Kidney tubule cell (primary cell): ENCODE data around the gene KLHL24.
A peak's percentile ranks its signal among the peaks of the same experiment; 100 is the strongest.
"Not testable (repeated sequence)": the region's sequence is repeated elsewhere in the genome, so short reads cannot be mapped to it uniquely, and the experiment has no call there.

ENCODE experiments used
- DNase-seq: peaks from one replicate; pipeline ENCODE4 v3.0.0-alpha.2; 2018; ENCODE audit warnings: low spot score

Gene KLHL24

DNA sequence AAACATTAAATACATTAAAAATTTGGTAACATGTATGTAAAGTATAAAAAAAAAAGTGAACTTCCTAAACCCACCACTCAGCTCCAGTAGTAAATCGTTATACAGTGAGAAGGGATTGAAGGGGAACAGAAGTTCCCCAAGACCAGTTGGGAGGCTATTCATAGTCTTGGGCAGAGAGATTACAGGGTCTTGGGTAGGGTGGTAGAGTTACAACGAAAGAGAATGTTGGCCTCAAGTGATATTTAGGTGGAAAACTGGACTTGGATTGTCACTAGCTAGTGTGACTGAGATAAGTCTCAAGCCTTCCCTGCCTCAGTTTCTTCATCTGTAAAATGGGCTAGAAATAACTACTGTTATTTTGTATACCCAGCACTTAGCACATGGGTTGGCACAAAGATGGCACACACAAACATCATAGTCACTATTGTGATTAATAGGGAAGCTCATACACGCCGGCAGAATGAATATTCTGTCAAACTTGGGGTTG, 61.7 kb downstream of the KLHL24 start:
- DNase-seq, result no peak

DNA sequence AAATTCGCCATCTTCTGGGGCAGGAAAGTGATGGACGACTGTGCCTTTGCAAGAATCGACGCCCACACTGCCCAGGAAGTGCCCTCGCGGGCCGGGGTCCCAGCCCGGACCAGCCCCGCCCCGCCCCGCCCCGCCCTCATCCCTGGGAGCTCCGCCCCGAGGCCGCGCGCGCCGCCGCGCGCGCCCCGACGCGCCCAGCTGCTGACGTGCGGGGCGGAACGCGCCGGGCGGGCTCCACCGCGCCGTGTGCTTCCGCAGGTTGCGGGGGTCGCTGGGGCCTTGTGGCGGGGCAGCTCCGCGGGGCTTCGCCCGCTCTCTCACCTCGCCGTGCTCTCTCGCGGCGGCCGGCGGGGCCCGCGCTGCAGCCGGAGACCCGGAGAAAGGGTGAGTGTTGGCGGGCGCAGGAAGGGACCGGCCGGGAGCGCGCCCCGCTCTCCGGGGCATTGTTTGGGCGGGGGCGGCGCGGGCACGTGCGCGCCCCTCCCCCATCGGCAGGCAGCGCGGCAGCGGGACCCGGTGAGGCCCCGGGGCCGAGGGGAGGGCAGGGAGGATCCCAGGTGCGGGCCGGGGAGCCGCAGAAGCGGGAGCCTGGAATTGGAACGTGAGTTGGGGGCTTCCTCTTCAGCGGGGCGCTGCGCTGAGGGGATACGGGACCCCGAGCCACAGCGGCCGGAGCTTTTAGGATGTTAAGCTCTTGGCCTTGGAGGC, 62.3 kb downstream of the KLHL24 start, which contains the start of gene YEATS2:
Gene YEATS2 (plus strand): TSS at position 188 of the 708 bp plus-strand sequence. CDS start 17,366 bp downstream, outside the sequence.
- DNase-seq, result peak; percentile 80

- DNase-seq, result peak; percentile 35
Measured at GRCh38 chr3:183698318-183698751, 62.9 kb downstream of the KLHL24 start.

GRCh38 chr3:183698756-183699155, 63.3 kb downstream of the KLHL24 start:
- peak; percentile 25 for DNase-seq

DNA sequence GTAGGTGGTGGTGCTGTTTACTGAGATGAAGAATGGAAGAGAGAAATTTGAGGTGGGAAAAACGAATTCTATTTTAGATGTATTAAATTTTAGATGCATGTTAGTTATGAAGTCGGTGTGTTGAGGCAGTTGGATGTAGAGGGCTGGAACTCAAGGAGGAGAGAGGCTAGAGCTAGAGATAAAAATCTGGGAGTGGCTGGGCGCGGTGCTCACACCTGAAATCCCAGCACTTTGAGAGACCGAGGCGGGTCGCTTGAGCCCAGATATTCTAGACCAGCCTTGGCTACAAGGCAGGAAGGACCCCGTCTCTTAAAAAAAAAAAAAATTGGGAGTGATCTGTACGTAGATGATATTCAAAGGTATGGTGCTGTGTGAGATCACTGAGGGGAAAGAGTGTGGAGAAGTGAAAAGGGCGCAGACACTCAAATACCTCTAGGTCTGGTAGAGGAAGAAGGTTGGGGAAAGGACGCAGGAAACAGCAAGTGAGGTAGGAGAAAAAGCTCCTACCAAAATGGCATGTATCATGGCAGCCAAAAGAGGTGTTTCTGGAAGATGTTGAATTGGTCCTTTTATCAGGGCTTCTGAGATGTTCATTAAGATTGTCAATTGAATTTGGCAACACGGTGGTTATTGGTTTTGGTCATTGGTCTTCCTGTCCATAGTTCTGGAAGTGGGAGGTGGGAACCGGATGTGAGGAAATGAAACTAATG, 64.0 kb downstream of the KLHL24 start:
- no peak for DNase-seq

DNA sequence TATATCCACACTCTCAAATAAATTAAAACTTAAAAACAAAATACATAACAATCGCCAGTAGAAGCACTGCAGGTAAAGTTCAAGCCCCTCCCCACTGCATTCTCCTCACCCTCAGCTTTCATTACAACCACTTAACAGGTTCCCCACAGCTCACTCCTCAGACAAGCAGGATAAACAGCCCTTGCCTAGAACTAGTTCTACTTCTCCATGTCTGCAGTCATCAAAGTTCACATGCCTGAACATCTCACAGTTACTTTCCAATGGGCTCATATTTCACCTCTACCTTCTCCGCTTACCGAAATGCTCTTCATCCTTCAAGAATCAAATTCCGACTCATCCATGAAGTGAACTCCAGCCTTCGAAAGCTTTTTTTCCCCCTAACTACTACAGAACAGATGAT, 66.3 kb downstream of the KLHL24 start:
- DNase-seq, result no peak

DNA sequence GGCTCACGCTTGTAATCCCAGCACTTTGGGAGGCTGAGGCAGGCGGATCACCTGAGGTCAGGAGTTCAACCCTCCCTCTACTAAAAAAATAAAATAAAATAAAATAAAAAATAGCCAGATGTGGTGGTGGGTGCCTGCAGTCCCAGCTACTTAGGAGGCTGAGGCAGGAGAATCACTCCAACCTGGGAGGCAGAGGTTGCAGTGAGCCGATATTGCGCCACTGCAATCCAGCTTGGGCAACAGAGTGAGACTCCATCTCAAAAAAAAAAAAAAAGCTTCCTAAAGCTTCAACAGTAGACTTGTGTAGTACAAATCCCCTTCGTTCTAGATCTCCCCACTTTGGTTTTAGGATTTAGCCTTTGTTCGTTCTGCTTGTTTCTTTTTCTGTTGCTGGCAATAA, 68.5 kb downstream of the KLHL24 start:
- DNase-seq, result not testable (repeated sequence)

GRCh38 chr3:183710231-183710630, 74.8 kb downstream of the KLHL24 start:
- no peak for DNase-seq

DNA sequence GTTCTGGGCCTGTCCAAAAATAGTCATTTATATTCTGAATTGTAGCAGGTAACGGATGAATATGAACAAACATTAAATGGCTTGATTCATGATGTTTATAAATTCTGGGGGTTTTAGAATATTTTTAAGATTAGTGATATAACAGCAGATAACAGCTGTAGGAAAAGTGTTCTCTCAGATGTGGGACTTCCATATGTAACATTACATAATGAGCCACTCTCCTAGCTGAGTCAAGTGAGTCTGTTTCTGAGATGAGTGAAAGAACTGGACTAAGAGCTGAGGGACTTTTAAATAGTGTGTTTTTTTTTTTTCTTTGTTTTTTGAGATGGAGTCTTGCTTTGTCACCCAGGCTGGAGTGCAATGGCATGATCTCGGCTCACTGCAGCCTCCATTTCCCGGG, 76.1 kb downstream of the KLHL24 start:
- DNase-seq, result no peak

GRCh38 chr3:183714622-183715021, 79.2 kb downstream of the KLHL24 start:
- DNase-seq, result no peak

- no peak for DNase-seq
Measured at GRCh38 chr3:183718012-183718411, 82.6 kb downstream of the KLHL24 start.

DNA sequence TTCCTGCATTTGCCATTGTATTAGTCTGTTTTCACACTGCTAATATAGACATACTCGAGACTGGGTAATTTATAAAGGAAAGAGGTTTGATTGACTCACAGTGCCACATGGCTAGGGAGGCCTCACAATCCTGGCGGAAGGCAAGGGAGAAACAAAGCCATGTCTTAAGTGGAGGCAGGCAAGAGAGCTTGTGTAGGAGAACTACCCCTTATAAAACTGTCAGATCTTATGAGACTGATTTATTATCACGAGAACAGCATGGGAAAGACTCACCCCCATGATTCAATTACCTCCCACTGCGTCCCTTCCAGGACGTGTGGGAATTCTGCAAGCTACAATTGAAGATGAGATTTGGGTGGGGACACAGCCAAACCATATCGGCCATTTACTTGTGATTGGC, 90.0 kb downstream of the KLHL24 start:
- no peak for DNase-seq

GRCh38 chr3:183728204-183728603, 92.8 kb downstream of the KLHL24 start:
- DNase-seq, result no peak

DNA sequence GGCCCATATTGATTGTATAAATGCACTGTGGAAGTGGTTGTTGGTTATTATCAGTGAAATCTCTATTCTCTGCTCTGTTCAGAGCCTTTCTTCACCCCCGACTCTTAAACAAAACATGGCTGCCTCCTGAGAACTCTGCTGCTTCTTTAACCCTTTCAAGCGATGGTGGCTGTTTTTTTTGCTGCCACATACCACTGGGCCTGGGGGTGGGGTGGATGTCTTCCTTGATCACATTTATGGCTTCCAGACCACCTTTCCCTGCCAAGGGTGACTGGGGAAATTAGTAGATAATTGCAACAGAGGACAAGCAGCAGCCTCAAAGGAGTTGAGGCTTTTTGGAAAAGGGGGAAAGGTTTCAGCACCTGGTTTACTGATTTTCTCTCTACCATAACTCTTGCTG, 94.9 kb downstream of the KLHL24 start:
- DNase-seq, result no peak

GRCh38 chr3:183731611-183732010, 96.2 kb downstream of the KLHL24 start:
- no peak for DNase-seq

DNA sequence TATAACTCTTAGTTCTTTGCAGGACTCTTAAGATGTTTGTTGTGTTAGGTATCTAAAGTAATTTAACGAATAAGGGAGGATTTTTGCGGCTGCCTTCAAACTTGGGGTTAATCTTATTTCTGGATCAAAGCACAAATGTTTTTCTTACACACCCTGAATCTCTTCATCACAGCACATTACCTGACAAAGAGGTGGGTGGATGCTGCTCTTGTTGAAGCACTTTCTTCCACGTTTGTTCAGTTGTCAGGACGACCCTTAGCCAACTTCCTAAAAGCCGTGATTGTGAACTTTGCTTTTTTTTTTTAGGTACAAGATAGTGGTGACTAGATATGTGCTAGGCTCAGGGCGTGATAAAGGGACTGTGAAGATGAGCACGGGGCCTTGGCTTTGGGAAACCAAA, 98.1 kb downstream of the KLHL24 start:
- DNase-seq, result no peak
